Measurements from ENCODE around the gene IL18R1.

DNA sequence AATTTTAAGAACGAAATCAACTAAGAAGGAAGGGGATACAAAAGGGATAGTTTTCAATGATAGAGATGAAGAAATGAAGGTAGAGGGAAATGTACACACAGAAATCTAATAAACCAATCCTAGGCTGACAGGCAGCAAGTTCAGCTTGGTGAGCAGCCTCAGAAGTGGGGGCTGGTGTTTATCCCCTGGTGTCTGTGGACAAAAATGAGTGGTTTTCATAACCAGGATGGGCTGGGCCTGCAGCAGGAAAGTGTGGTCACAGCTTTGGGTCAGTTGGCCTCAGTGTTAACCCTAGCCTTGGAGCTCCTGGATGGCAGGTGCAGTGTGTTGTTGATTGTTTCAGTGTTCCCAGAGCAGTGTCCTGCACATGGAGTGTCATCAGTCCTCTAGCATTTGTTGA is 14.3 kb downstream of the IL18R1 start:
- TF ChIP-seq ZSCAN20 (CRISPR knock-in tag; IDR thresholded peaks at IDR 0.05): no peak
- no peak for TF ChIP-seq KDM1A (IDR thresholded peaks at IDR 0.05; ENCODE audit: low read depth)
- no peak for TF ChIP-seq JUN (IDR thresholded peaks at IDR 0.05)
- TF ChIP-seq, protein P1, sequence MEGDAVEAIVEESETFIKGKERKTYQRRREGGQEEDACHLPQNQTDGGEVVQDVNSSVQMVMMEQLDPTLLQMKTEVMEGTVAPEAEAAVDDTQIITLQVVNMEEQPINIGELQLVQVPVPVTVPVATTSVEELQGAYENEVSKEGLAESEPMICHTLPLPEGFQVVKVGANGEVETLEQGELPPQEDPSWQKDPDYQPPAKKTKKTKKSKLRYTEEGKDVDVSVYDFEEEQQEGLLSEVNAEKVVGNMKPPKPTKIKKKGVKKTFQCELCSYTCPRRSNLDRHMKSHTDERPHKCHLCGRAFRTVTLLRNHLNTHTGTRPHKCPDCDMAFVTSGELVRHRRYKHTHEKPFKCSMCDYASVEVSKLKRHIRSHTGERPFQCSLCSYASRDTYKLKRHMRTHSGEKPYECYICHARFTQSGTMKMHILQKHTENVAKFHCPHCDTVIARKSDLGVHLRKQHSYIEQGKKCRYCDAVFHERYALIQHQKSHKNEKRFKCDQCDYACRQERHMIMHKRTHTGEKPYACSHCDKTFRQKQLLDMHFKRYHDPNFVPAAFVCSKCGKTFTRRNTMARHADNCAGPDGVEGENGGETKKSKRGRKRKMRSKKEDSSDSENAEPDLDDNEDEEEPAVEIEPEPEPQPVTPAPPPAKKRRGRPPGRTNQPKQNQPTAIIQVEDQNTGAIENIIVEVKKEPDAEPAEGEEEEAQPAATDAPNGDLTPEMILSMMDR (IDR thresholded peaks at IDR 0.05): no peak
- TF ChIP-seq POLR2A (IDR thresholded peaks at IDR 0.05; ENCODE audit: low read length): no peak
- TF ChIP-seq, protein P2, sequence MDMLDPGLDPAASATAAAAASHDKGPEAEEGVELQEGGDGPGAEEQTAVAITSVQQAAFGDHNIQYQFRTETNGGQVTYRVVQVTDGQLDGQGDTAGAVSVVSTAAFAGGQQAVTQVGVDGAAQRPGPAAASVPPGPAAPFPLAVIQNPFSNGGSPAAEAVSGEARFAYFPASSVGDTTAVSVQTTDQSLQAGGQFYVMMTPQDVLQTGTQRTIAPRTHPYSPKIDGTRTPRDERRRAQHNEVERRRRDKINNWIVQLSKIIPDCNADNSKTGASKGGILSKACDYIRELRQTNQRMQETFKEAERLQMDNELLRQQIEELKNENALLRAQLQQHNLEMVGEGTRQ (IDR thresholded peaks at IDR 0.05): no peak
- TF ChIP-seq, protein P3, sequence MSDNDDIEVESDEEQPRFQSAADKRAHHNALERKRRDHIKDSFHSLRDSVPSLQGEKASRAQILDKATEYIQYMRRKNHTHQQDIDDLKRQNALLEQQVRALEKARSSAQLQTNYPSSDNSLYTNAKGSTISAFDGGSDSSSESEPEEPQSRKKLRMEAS (IDR thresholded peaks at IDR 0.05): no peak
- TF ChIP-seq, protein P4, sequence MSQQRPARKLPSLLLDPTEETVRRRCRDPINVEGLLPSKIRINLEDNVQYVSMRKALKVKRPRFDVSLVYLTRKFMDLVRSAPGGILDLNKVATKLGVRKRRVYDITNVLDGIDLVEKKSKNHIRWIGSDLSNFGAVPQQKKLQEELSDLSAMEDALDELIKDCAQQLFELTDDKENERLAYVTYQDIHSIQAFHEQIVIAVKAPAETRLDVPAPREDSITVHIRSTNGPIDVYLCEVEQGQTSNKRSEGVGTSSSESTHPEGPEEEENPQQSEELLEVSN (IDR thresholded peaks at IDR 0.05; ENCODE audit: borderline replicate concordance, low read depth): no peak
- TF ChIP-seq ZFP36 (IDR thresholded peaks at IDR 0.05; ENCODE audit: borderline replicate concordance, partially characterized antibody): no peak
- TF ChIP-seq, protein P5, sequence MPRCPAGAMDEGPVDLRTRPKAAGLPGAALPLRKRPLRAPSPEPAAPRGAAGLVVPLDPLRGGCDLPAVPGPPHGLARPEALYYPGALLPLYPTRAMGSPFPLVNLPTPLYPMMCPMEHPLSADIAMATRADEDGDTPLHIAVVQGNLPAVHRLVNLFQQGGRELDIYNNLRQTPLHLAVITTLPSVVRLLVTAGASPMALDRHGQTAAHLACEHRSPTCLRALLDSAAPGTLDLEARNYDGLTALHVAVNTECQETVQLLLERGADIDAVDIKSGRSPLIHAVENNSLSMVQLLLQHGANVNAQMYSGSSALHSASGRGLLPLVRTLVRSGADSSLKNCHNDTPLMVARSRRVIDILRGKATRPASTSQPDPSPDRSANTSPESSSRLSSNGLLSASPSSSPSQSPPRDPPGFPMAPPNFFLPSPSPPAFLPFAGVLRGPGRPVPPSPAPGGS (IDR thresholded peaks at IDR 0.05): no peak
- no peak for TF ChIP-seq EP300 (IDR thresholded peaks at IDR 0.05)
- TF ChIP-seq ESRRA (IDR thresholded peaks at IDR 0.05; ENCODE audit: borderline replicate concordance, low read length): no peak
- TF ChIP-seq, protein P6, sequence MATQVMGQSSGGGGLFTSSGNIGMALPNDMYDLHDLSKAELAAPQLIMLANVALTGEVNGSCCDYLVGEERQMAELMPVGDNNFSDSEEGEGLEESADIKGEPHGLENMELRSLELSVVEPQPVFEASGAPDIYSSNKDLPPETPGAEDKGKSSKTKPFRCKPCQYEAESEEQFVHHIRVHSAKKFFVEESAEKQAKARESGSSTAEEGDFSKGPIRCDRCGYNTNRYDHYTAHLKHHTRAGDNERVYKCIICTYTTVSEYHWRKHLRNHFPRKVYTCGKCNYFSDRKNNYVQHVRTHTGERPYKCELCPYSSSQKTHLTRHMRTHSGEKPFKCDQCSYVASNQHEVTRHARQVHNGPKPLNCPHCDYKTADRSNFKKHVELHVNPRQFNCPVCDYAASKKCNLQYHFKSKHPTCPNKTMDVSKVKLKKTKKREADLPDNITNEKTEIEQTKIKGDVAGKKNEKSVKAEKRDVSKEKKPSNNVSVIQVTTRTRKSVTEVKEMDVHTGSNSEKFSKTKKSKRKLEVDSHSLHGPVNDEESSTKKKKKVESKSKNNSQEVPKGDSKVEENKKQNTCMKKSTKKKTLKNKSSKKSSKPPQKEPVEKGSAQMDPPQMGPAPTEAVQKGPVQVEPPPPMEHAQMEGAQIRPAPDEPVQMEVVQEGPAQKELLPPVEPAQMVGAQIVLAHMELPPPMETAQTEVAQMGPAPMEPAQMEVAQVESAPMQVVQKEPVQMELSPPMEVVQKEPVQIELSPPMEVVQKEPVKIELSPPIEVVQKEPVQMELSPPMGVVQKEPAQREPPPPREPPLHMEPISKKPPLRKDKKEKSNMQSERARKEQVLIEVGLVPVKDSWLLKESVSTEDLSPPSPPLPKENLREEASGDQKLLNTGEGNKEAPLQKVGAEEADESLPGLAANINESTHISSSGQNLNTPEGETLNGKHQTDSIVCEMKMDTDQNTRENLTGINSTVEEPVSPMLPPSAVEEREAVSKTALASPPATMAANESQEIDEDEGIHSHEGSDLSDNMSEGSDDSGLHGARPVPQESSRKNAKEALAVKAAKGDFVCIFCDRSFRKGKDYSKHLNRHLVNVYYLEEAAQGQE (IDR thresholded peaks at IDR 0.05): no peak
